RWPE1 (cell line): ENCODE measurements around the gene RAB40A.
"Not testable (repeated sequence)": the region's sequence is repeated elsewhere in the genome, so short reads cannot be mapped to it uniquely, and the experiment has no call there.

Experiments used
- CTCF ChIA-PET: fragments of 350-600 bp; sonication (Branson Sonifier 250); formaldehyde crosslinking; extraction: SDS; loops from one replicate; lab custom pipeline; 2021; lab: Yijun Ruan, JAX
- POLR2A ChIA-PET: fragments of 400-600 bp; formaldehyde crosslinking; extraction: SDS; loops from one replicate; lab custom pipeline; 2020; ENCODE audit warnings: antibody characterized with exemption; ENCODE audit not compliant: low non-redundant PET; lab: Yijun Ruan, JAX
- DNase-seq: peaks from one replicate; pipeline ENCODE4 v3.0.0; 2012; ENCODE audit warnings: low spot score
- H3K27ac ChIP-seq: fragments of 450-650 bp; 2 replicates; pipeline ENCODE4 v1.5.1; 2017
- CTCF ChIP-seq: fragments of 450-650 bp; conservative IDR thresholded peaks from 2 replicates; pipeline ENCODE4 v1.5.1; 2017; ENCODE audit warnings: low read depth, mild to moderate bottlenecking

RAB40A gene

GRCh38 chrX:103503163-103503852, 16.0 kb downstream of the RAB40A start:
- DNase-seq, result no peak
- no peak overlapping the region for H3K27ac ChIP-seq
- POLR2A ChIA-PET, result no interaction called here
- no peak for TF ChIP-seq CTCF
- CTCF ChIA-PET, result no interaction called here

- DNase-seq, result no peak
- TF ChIP-seq CTCF, result no peak
- H3K27ac ChIP-seq, result no peak overlapping the region
- ChIA-PET POLR2A (no interaction called here), CTCF (interaction anchor here (0.7 kb wide), 1 partner anchor 1746 kb away, joined by 3 read pairs; no protein-coding TSS in a partner anchor)
These were observed 20.5 kb downstream of the RAB40A start for GRCh38 chrX:103498786-103499185.

GRCh38 chrX:103495786-103496185, 23.5 kb downstream of the RAB40A start:
- no peak for DNase-seq
- TF ChIP-seq CTCF, result no peak
- ChIA-PET POLR2A (no interaction called here), CTCF (no interaction called here)
- H3K27ac ChIP-seq, result no peak overlapping the region

- CTCF ChIA-PET, POLR2A ChIA-PET, H3K27ac ChIP-seq, DNase-seq: not testable (repeated sequence)
These were observed 25.7 kb downstream of the RAB40A start for GRCh38 chrX:103493578-103493977.

- TF ChIP-seq CTCF, result peak; percentile 39
- POLR2A ChIA-PET, H3K27ac ChIP-seq: not testable (repeated sequence)
- DNase-seq, result peak; percentile 1
- CTCF ChIA-PET, result interaction anchor here (0.6 kb wide), 2 partner anchors 369 to 833 kb away, joined by 3 to 4 read pairs; no protein-coding TSS in a partner anchor
These were observed 29.6 kb downstream of the RAB40A start for GRCh38 chrX:103489733-103490132.

GRCh38 chrX:103488794-103489193, 30.5 kb downstream of the RAB40A start:
- H3K27ac ChIP-seq, result no peak overlapping the region
- TF ChIP-seq CTCF, result no peak
- CTCF ChIA-PET, result interaction anchor here (0.6 kb wide), 1 partner anchor 112 kb away, joined by 3 read pairs; no protein-coding TSS in a partner anchor
- DNase-seq, result no peak
- POLR2A ChIA-PET, result no interaction called here

- 0 out of 2 replicates have a peak, but pooled peaks have one; percentile 10 for TF ChIP-seq CTCF
- DNase-seq, result peak; percentile 26
- ChIA-PET POLR2A (no interaction called here), CTCF (interaction anchor here (0.8 kb wide), 1 partner anchor 284 kb away, joined by 3 read pairs; no protein-coding TSS in a partner anchor)
- H3K27ac ChIP-seq, result no peak overlapping the region
These were observed 31.0 kb downstream of the RAB40A start for GRCh38 chrX:103488332-103488731.
